HepG2 (cell line): ENCODE measurements around the gene TXNDC11. TPM values are rescaled to one million over a fixed set of nuclear protein-coding genes. Genes with fewer than 3 reads are reported as not detected.

Experiments
- ADNP ChIP-seq: sonication (generic); formaldehyde crosslinking; IDR thresholded peaks from 2 replicates; pipeline ENCODE4 v1.4.0; 2020; ENCODE audit warnings: missing genetic modification reagents
- ARHGAP35 ChIP-seq: sonication (generic); formaldehyde crosslinking; IDR thresholded peaks from 2 replicates; pipeline ENCODE4 v1.9.0; 2022; ENCODE audit warnings: mild to moderate bottlenecking, inconsistent platforms, moderate library complexity, missing genetic modification reagents, borderline replicate concordance
- ARNT2 ChIP-seq: sonication (generic); formaldehyde crosslinking; IDR thresholded peaks from 2 replicates; pipeline ENCODE4 v1.8.0; 2022; ENCODE audit warnings: mild to moderate bottlenecking, low read depth, missing genetic modification reagents, moderate library complexity
- DPF2 ChIP-seq: sonication (generic); formaldehyde crosslinking; IDR thresholded peaks from 2 replicates; pipeline ENCODE4 v1.4.0; 2020; ENCODE audit warnings: mild to moderate bottlenecking, low read depth, missing genetic modification reagents, borderline replicate concordance
- MED1 ChIP-seq: sonication (generic); formaldehyde crosslinking; IDR thresholded peaks from 2 replicates; pipeline ENCODE4 v1.4.0; 2020; ENCODE audit warnings: missing genetic modification reagents
- MTA3 ChIP-seq: sonication (generic); formaldehyde crosslinking; IDR thresholded peaks from 2 replicates; pipeline ENCODE4 v1.4.0; 2020; ENCODE audit warnings: missing genetic modification reagents
- NCOA1 ChIP-seq: sonication (generic); formaldehyde crosslinking; IDR thresholded peaks from 2 replicates; pipeline ENCODE4 v1.9.0; 2021; ENCODE audit warnings: missing genetic modification reagents
- NFRKB ChIP-seq: fragments of 450-650 bp; IDR thresholded peaks from 2 replicates; pipeline ENCODE4 v1.6.1; 2017
- RCOR2 ChIP-seq: IDR thresholded peaks from 2 replicates; pipeline ENCODE4 v1.6.1; 2016; ENCODE audit warnings: missing biosample characterization, missing genetic modification reagents
- SIN3A ChIP-seq: IDR thresholded peaks from 2 replicates; pipeline ENCODE4 v1.6.1; 2011; ENCODE audit warnings: low read depth, mild to moderate bottlenecking, control low read depth, low read length, borderline replicate concordance
- THYN1 ChIP-seq: sonication (generic); formaldehyde crosslinking; IDR thresholded peaks from 2 replicates; pipeline ENCODE4 v1.8.1; 2023; ENCODE audit warnings: low read depth, mild to moderate bottlenecking, moderate library complexity, missing genetic modification reagents, borderline replicate concordance
- TMF1 ChIP-seq: sonication (generic); formaldehyde crosslinking; IDR thresholded peaks from 2 replicates; pipeline ENCODE4 v1.8.1; 2022; ENCODE audit warnings: low read depth, missing genetic modification reagents
- YY1 ChIP-seq: IDR thresholded peaks from 2 replicates; pipeline ENCODE4 v1.6.1; 2011; ENCODE audit warnings: low read length, low read depth, moderate library complexity, mild to moderate bottlenecking; ENCODE audit not compliant: insufficient read depth, insufficient replicate concordance
- ZKSCAN1 ChIP-seq: fragments of 150-350 bp; IDR thresholded peaks from 2 replicates; pipeline ENCODE4 v1.6.1; 2014; ENCODE audit warnings: low read length
- ZNF329 ChIP-seq: sonication (generic); formaldehyde crosslinking; IDR thresholded peaks from 2 replicates; pipeline ENCODE4 v1.9.0; 2021; ENCODE audit warnings: low read depth, mild to moderate bottlenecking, missing genetic modification reagents
- ZNF451 ChIP-seq: sonication (generic); formaldehyde crosslinking; IDR thresholded peaks from 2 replicates; pipeline ENCODE4 v1.5.0; 2020; ENCODE audit warnings: mild to moderate bottlenecking, missing genetic modification reagents
- ZNF543 ChIP-seq: sonication (generic); formaldehyde crosslinking; IDR thresholded peaks from 2 replicates; pipeline ENCODE4 v1.4.0; 2020; ENCODE audit warnings: mild to moderate bottlenecking, missing genetic modification reagents
- ZNF572 ChIP-seq: sonication (generic); formaldehyde crosslinking; IDR thresholded peaks from 2 replicates; pipeline ENCODE4 v1.5.1; 2020; ENCODE audit warnings: mild to moderate bottlenecking, missing genetic modification reagents
- ZNF577 ChIP-seq: sonication (generic); formaldehyde crosslinking; IDR thresholded peaks from 2 replicates; pipeline ENCODE4 v1.4.0; 2020; ENCODE audit warnings: mild to moderate bottlenecking, low read depth, missing genetic modification reagents, borderline replicate concordance
- ZNF768 ChIP-seq: sonication (generic); formaldehyde crosslinking; IDR thresholded peaks from 2 replicates; pipeline ENCODE4 v1.4.0; 2020; ENCODE audit warnings: missing genetic modification reagents
- ZNF770 ChIP-seq: sonication (generic); formaldehyde crosslinking; IDR thresholded peaks from 2 replicates; pipeline ENCODE4 v1.5.0; 2020; ENCODE audit warnings: mild to moderate bottlenecking, missing genetic modification reagents
- ZNF788 ChIP-seq: sonication (generic); formaldehyde crosslinking; IDR thresholded peaks from 2 replicates; pipeline ENCODE4 v1.5.0; 2020; ENCODE audit warnings: mild to moderate bottlenecking, missing genetic modification reagents, borderline replicate concordance
- ZSCAN21 ChIP-seq: sonication (generic); formaldehyde crosslinking; IDR thresholded peaks from 2 replicates; pipeline ENCODE4 v1.8.0; 2022; ENCODE audit warnings: mild to moderate bottlenecking, missing genetic modification reagents, moderate library complexity, borderline replicate concordance
- polyA plus RNA-seq, 8 experiments: library from polyadenylated mRNA; depleted of rRNA in 3 of 8; stranded (reverse) in 7 of 8; unstranded in 1 of 8; fragments of >200 nt; fragmentation: Illumina TruSeq in 4 of 8; extraction: Trizol in 4 of 8; gene quantifications; 2 replicates each; pipeline versions ENCODE4 v1.2.1 to v1.2.3, GENCODE V29; 2011 to 2016; ENCODE audit warnings: low read depth in 4 of 8, missing spikeins in 1 of 8, mixed read lengths in 1 of 8; ENCODE audit not compliant: insufficient read depth in 1 of 8
- total RNA-seq, 5 experiments: library from RNA; depleted of rRNA; stranded (reverse); fragments of >200 nt; fragmentation: Illumina TruSeq; extraction: Trizol; gene quantifications; 2 replicates each; pipeline ENCODE4 v1.2.3, GENCODE V29; 2016; ENCODE audit warnings: low read depth in 1 of 5
- TF ChIP-seq, protein P1 (sequence below): sonication (generic); formaldehyde crosslinking; IDR thresholded peaks from 2 replicates; pipeline ENCODE4 v1.8.1; 2023; ENCODE audit warnings: mild to moderate bottlenecking, moderate library complexity, missing genetic modification reagents
- TF ChIP-seq, protein P2 (sequence below): sonication (generic); formaldehyde crosslinking; IDR thresholded peaks from 2 replicates; pipeline ENCODE4 v1.4.0; 2020; ENCODE audit warnings: missing genetic modification reagents

The TXNDC11 gene
- total and polyA plus RNA-seq, 2 of the 13 experiments (the other 11 are each of a cell fraction or from before 2014, with no cell fraction given): 74.9 to 123 TPM

DNA sequence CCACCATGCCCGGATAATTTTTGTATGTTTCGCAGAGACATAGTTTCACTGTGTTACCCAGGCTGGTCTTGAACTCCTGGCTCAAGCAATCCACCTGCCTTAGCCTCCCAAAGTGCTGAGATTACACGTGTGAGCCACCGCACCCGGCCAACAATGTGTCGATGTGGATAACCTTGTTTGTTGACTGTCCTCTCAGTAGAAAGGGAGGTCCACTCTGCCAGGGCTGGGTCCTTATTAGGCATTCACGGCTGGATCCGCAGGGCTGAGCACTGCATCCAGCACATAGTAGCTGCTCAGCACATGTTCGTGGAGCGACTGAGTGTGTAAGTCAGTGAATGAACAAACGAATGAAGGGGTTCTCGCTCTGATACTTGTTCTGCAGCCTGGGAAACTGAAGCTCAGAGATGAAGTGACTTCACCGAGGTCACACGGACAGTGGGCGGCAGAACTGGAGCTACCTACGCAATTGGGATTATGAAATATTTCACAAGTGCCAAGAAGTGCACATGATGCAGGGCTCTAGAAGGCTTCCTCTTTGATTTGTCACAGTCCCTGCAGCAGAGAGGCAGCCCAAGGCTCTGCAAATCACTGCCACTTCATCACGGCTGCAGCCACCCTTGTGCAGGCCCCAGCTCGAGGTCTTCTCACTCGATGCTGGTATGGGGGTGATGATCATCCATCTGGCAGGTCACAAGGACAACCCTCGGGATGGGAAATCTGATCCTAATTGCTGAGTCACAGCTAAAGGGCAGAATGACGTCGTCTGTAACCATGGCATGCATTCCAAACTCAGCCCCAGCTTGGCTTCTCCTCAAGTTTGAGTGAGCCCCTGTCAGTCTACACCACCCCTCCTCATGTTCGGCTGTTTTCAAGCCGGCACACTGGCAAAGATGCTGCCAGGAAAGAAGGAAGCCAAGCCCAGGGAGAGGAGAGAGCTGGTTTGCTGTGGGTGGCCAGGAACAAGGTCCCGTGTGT is 102.4 kb downstream of the TXNDC11 start (continued):
- no peak; the same call in 1 of the 2 replicates for TF ChIP-seq ZNF770 (CRISPR knock-in tag)
- no peak for TF ChIP-seq NCOA1 (CRISPR knock-in tag)
- TF ChIP-seq ZNF788 (CRISPR knock-in tag): peak; percentile 51; the same call in 1 of the 2 replicates
- TF ChIP-seq ZNF451 (CRISPR knock-in tag): 0 out of 2 replicates have a peak, but pooled peaks have one; percentile 61
- TF ChIP-seq MTA3 (CRISPR knock-in tag): no peak
- no peak for TF ChIP-seq ARHGAP35
- TF ChIP-seq SIN3A: no peak; the same call in 1 of the 2 replicates
- peak; percentile 58; the same call in 1 of the 2 replicates for TF ChIP-seq MED1
- no peak for TF ChIP-seq ZNF572 (CRISPR knock-in tag)
- no peak for TF ChIP-seq YY1
- TF ChIP-seq, protein P1, sequence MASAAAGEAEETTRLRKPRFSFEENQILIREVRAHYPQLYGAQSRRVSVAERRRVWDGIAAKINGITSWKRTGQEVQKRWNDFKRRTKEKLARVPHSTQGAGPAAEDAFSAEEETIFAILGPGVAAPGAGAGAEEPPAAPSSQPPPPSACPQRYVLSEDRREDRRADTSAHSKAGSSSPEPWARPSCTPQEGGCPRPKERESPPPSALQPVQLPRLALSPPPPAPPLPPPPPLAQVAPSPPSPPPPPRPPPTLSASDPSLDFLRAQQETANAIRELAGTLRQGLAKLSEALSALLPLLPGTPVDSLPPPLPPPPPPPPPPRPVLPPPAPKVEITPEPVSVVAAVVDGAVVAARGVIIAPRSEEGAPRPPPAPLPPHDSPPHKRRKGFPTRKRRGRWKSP (CRISPR knock-in tag): peak; percentile 84; the same call in 1 of the 2 replicates
- 0 out of 2 replicates have a peak, but pooled peaks have one; percentile 85 for TF ChIP-seq ZNF543 (CRISPR knock-in tag)
- no peak for TF ChIP-seq NFRKB
- TF ChIP-seq ZNF329: no peak
- TF ChIP-seq ZSCAN21 (CRISPR knock-in tag): no peak
- TF ChIP-seq TMF1 (CRISPR knock-in tag): no peak; the same call in 1 of the 2 replicates
- no peak for TF ChIP-seq ZNF577 (CRISPR knock-in tag)
- no peak for TF ChIP-seq ZKSCAN1
- TF ChIP-seq ARNT2: no peak; the same call in 1 of the 2 replicates
- TF ChIP-seq DPF2 (CRISPR knock-in tag): 0 out of 2 replicates have a peak, but pooled peaks have one; percentile 25
- no peak for TF ChIP-seq THYN1 (CRISPR knock-in tag)
- TF ChIP-seq RCOR2 (CRISPR knock-in tag): peak; percentile 46; the same call in 1 of the 2 replicates
- TF ChIP-seq ZNF768: no peak
- TF ChIP-seq ADNP (CRISPR knock-in tag): no peak
- TF ChIP-seq, protein P2, sequence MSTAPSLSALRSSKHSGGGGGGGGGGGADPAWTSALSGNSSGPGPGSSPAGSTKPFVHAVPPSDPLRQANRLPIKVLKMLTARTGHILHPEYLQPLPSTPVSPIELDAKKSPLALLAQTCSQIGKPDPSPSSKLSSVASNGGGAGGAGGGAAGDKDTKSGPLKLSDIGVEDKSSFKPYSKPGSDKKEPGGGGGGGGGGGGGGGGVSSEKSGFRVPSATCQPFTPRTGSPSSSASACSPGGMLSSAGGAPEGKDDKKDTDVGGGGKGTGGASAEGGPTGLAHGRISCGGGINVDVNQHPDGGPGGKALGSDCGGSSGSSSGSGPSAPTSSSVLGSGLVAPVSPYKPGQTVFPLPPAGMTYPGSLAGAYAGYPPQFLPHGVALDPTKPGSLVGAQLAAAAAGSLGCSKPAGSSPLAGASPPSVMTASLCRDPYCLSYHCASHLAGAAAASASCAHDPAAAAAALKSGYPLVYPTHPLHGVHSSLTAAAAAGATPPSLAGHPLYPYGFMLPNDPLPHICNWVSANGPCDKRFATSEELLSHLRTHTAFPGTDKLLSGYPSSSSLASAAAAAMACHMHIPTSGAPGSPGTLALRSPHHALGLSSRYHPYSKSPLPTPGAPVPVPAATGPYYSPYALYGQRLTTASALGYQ (CRISPR knock-in tag): no peak
